Stimulated activated CD8-positive, alpha-beta memory T cell treated with anti-CD3 and anti-CD28 coated beads, Interleukin-12 subunit alpha, Interleukin-12 subunit beta, amount 100 ng/mL, for 1 hour (primary cell): ENCODE measurements around the gene TMEM271.

ENCODE experiments used
- DNase-seq: peaks from one replicate; pipeline ENCODE4 v3.0.0-alpha.2; 2020; ENCODE audit warnings: low read depth

TMEM271 gene

GRCh38 chr4:576245-576821, at the start of gene TMEM271:
TMEM271 (minus strand) TSS chr4:576295; CDS start chr4:576062, 233 bp downstream.
- DNase-seq, result no peak

- DNase-seq, result no peak
Observed at GRCh38 chr4:625631-626161, 49.6 kb upstream of the TMEM271 start.

GRCh38 chr4:624705-625590, 48.9 kb upstream of the TMEM271 start, which contains the start of gene PDE6B:
PDE6B (plus strand) TSS chr4:625573; CDS start chr4:625627, 54 bp downstream.
- no peak for DNase-seq

- no peak for DNase-seq
Observed at GRCh38 chr4:623914-624566, 47.9 kb upstream of the TMEM271 start.

GRCh38 chr4:622996-623913, 47.2 kb upstream of the TMEM271 start:
- no peak for DNase-seq

GRCh38 chr4:622071-622995, 46.2 kb upstream of the TMEM271 start:
- DNase-seq, result no peak

GRCh38 chr4:621296-622070, 45.4 kb upstream of the TMEM271 start:
- no peak for DNase-seq

GRCh38 chr4:620851-621261, 44.8 kb upstream of the TMEM271 start:
- DNase-seq, result no peak

GRCh38 chr4:620201-620600, 44.1 kb upstream of the TMEM271 start:
- DNase-seq, result no peak

GRCh38 chr4:617644-618641, 41.8 kb upstream of the TMEM271 start:
- DNase-seq, result no peak

- DNase-seq, result no peak
Observed at GRCh38 chr4:616911-617643, 41.0 kb upstream of the TMEM271 start.

- DNase-seq, result no peak
Observed at GRCh38 chr4:616091-616490, 40.0 kb upstream of the TMEM271 start.

GRCh38 chr4:613126-613525, 37.0 kb upstream of the TMEM271 start:
- no peak for DNase-seq

- no peak for DNase-seq
Observed at GRCh38 chr4:612749-613125, 36.6 kb upstream of the TMEM271 start.

- DNase-seq, result no peak
Observed at GRCh38 chr4:612052-612748, 36.1 kb upstream of the TMEM271 start.

- DNase-seq, result no peak
Observed at GRCh38 chr4:610411-611261, 34.5 kb upstream of the TMEM271 start.
